Stimulated activated CD4-positive, alpha-beta T cell treated with anti-CD3 and anti-CD28 coated beads, TNF-alpha, amount 100 ng/mL, for 48 hours (primary cell): Measurements from ENCODE around the gene AQP10.
A peak's percentile ranks its signal among the peaks of the same experiment; 100 is the strongest.
"Not testable (repeated sequence)": the region's sequence is repeated elsewhere in the genome, so short reads cannot be mapped to it uniquely, and the experiment has no call there.

Experiments used
- DNase-seq, 3 donors: peaks; one replicate each; pipeline ENCODE4 v3.0.0-alpha.2; 2020; ENCODE audit warnings: low read depth in 3 of 3

The AQP10 gene

GRCh38 chr1:154324241-154324640 is 3.3 kb downstream of the AQP10 start:
- no peak for DNase-seq

GRCh38 chr1:154324669-154325582 is 4.0 kb downstream of the AQP10 start, which contains the start of gene ATP8B2:
Gene ATP8B2 (plus strand): TSS chr1:154325525. CDS start chr1:154328142, 2,617 bp downstream.
- peak; percentile 70 to 79 (median 79) for DNase-seq

GRCh38 chr1:154325583-154326545 is 5.0 kb downstream of the AQP10 start:
- DNase-seq, result peak in 1 of 3 donors; percentile 23

- no peak for DNase-seq
These were observed 5.9 kb downstream of the AQP10 start for GRCh38 chr1:154326546-154327465.

- no peak for DNase-seq
These were observed 6.8 kb downstream of the AQP10 start for GRCh38 chr1:154327466-154328317.

GRCh38 chr1:154328318-154329151 is 7.6 kb downstream of the AQP10 start:
- DNase-seq, result peak in 2 of 3 donors; percentile 56 to 86

- no peak for DNase-seq
These were observed 8.2 kb downstream of the AQP10 start for GRCh38 chr1:154329152-154329521.

- no peak for DNase-seq
These were observed 8.7 kb downstream of the AQP10 start for GRCh38 chr1:154329551-154330131.

GRCh38 chr1:154330669-154331068 is 9.8 kb downstream of the AQP10 start:
- DNase-seq, result no peak

- no peak for DNase-seq
These were observed 13.5 kb downstream of the AQP10 start for GRCh38 chr1:154334079-154335024.

- DNase-seq, result peak; percentile 88 to 93 (median 90)
These were observed 14.3 kb downstream of the AQP10 start for GRCh38 chr1:154335025-154335714.

- DNase-seq, result no peak
These were observed 16.5 kb downstream of the AQP10 start for GRCh38 chr1:154337253-154337894.

- DNase-seq, result no peak
These were observed 18.0 kb downstream of the AQP10 start for GRCh38 chr1:154338875-154339274.

GRCh38 chr1:154341366-154341765 is 20.5 kb downstream of the AQP10 start:
- not testable (repeated sequence) for DNase-seq

GRCh38 chr1:154342132-154342531 is 21.2 kb downstream of the AQP10 start:
- DNase-seq, result no peak

GRCh38 chr1:154342836-154343472 is 22.1 kb downstream of the AQP10 start:
- peak in 2 of 3 donors; percentile 44 to 57 for DNase-seq
